ENCODE results near the gene MTCL3.

DNA sequence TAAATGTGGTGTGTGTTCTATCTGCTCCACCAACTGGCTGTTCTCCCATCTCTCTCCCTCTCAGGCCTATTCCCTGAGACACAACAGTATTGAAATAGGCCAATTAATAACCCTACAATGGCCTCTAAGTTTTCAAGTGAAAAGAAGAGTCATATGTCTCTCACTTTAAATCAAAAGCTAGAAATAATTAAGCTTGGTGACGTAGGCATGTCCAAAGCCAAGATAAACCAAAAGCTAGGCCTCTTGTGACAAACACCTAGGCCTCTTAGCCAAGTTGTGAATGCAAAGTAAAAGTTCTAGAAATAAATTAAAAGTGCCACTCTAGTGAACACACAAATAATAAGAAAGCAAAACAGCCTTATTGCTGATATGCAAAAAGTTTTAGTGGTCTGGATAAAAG, 29.9 kb downstream of the MTCL3 start:
- no peak for TF ChIP-seq TEAD1 (CRISPR knock-in tag; IDR thresholded peaks at IDR 0.05)
- TF ChIP-seq, protein P1, sequence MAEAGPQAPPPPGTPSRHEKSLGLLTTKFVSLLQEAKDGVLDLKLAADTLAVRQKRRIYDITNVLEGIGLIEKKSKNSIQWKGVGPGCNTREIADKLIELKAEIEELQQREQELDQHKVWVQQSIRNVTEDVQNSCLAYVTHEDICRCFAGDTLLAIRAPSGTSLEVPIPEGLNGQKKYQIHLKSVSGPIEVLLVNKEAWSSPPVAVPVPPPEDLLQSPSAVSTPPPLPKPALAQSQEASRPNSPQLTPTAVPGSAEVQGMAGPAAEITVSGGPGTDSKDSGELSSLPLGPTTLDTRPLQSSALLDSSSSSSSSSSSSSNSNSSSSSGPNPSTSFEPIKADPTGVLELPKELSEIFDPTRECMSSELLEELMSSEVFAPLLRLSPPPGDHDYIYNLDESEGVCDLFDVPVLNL (CRISPR knock-in tag; IDR thresholded peaks at IDR 0.05; ENCODE audit: borderline replicate concordance, low read depth), result no peak
- TF ChIP-seq, protein P2, sequence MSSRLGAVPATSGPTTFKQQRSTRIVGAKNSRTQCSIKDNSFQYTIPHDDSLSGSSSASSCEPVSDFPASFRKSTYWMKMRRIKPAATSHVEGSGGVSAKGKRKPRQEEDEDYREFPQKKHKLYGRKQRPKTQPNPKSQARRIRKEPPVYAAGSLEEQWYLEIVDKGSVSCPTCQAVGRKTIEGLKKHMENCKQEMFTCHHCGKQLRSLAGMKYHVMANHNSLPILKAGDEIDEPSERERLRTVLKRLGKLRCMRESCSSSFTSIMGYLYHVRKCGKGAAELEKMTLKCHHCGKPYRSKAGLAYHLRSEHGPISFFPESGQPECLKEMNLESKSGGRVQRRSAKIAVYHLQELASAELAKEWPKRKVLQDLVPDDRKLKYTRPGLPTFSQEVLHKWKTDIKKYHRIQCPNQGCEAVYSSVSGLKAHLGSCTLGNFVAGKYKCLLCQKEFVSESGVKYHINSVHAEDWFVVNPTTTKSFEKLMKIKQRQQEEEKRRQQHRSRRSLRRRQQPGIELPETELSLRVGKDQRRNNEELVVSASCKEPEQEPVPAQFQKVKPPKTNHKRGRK (CRISPR knock-in tag; IDR thresholded peaks at IDR 0.05; ENCODE audit: borderline replicate concordance), result no peak
